Measurements from ENCODE around the gene INAFM1. TPM values are rescaled to one million over a fixed set of nuclear protein-coding genes. Genes with fewer than 3 reads are reported as not detected.

The INAFM1 gene
- total and polyA plus RNA-seq, 9 of the 15 experiments (the other 6 are each of a cell fraction or from before 2014, with no cell fraction given), result 0.71 to 30.9 (median 3.1) TPM

- TF ChIP-seq ZBTB40 (IDR thresholded peaks at IDR 0.05) (no peak), ZBTB40 (CRISPR knock-in tag; IDR thresholded peaks at IDR 0.05) (no peak), ZFP1 (CRISPR knock-in tag; IDR thresholded peaks at IDR 0.05) (no peak), ZNF699 (CRISPR knock-in tag; IDR thresholded peaks at IDR 0.05; ENCODE audit: insufficient replicate concordance) (no peak), GABPA (tag; conservative IDR thresholded peaks at IDR 0.05; ENCODE audit: low read depth) (peak; percentile 33; the same call in 1 of the 2 replicates), MAFK (IDR thresholded peaks at IDR 0.05; ENCODE audit: low read length) (peak; percentile 24; the same call in 1 of the 2 replicates), STAT5A (IDR thresholded peaks at IDR 0.05; ENCODE audit: borderline replicate concordance, low read length) (no peak), FOSL1 (tag; conservative IDR thresholded peaks at IDR 0.05) (no peak), MAX (CRISPR knock-in tag; IDR thresholded peaks at IDR 0.05) (peak; percentile 47; the same call in 1 of the 2 replicates), FOXK1 (CRISPR knock-in tag; IDR thresholded peaks at IDR 0.05; ENCODE audit: borderline replicate concordance) (no peak), THRAP3 (IDR thresholded peaks at IDR 0.05; ENCODE audit: borderline replicate concordance) (no peak), TFAP4 (CRISPR knock-in tag; IDR thresholded peaks at IDR 0.05; ENCODE audit: borderline replicate concordance) (no peak), KAT7 (CRISPR knock-in tag; IDR thresholded peaks at IDR 0.05; ENCODE audit: borderline replicate concordance) (no peak), JUND (IDR thresholded peaks at IDR 0.05; ENCODE audit: borderline replicate concordance, low read depth, low read length) (no peak), JUND (tag; IDR thresholded peaks at IDR 0.05; ENCODE audit: borderline replicate concordance, low read depth, low read length) (peak; percentile 32; the same call in 1 of the 3 replicates), ZNF511 (CRISPR knock-in tag; IDR thresholded peaks at IDR 0.05) (0 out of 2 replicates have a peak, but pooled peaks have one; percentile 26)
- TF ChIP-seq, protein P1, sequence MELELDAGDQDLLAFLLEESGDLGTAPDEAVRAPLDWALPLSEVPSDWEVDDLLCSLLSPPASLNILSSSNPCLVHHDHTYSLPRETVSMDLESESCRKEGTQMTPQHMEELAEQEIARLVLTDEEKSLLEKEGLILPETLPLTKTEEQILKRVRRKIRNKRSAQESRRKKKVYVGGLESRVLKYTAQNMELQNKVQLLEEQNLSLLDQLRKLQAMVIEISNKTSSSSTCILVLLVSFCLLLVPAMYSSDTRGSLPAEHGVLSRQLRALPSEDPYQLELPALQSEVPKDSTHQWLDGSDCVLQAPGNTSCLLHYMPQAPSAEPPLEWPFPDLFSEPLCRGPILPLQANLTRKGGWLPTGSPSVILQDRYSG (tag; conservative IDR thresholded peaks at IDR 0.05; ENCODE audit: low read depth), result no peak
These were observed 49.8 kb downstream of the INAFM1 start (continued) for GRCh38 chr19:47324502-47324901.

Measured in K562 (cell line).